ENCODE measurements around the gene ZGPAT. TPM values are rescaled to one million over a fixed set of nuclear protein-coding genes. Genes with fewer than 3 reads are reported as not detected.

Gene ZGPAT
- total and polyA plus RNA-seq, 12 donors: 4.4 to 120 (median 35.3) TPM

- no peak for DNase-seq
- H3K9me3 ChIP-seq (replicated peaks in 1 of 3): no peaks in the 10 kb centered on the region
- intact Hi-C loops (cut with DNase I): no loop called here
- no peaks in the 10 kb centered on the region for H3K27me3 ChIP-seq
- 61 to 73% (median 67%) methylated on average over 15 to 16 of the region's 16 CpGs for WGBS, 4 donors
- no peak for TF ChIP-seq CTCF (IDR thresholded peaks at IDR 0.05)
- no peak for TF ChIP-seq POLR2A (IDR thresholded peaks at IDR 0.05)
- no peaks in the 10 kb centered on the region for H3K4me1 ChIP-seq (replicated peaks in 1 of 2)
- H3K4me3 ChIP-seq: no peak overlapping the region
- no peak overlapping the region for H3K27ac ChIP-seq
- H3K36me3 ChIP-seq (replicated peaks in 1 of 2): peaks cover 0 to 30% of the 10 kb centered on the region in 2 donors
Measured at GRCh38 chr20:63765082-63765873, 57.4 kb downstream of the ZGPAT start.

GRCh38 chr20:63765902-63766301 lies 58.1 kb downstream of the ZGPAT start:
- Histone ChIP-seq H3K4me1 (replicated peaks in 1 of 2) (no peaks in the 10 kb centered on the region), H3K4me3 (no peak overlapping the region), H3K27me3 (no peaks in the 10 kb centered on the region), H3K9me3 (replicated peaks in 1 of 3) (no peaks in the 10 kb centered on the region), H3K27ac (no peak overlapping the region), H3K36me3 (replicated peaks in 1 of 2) (peaks cover 0 to 30% of the 10 kb centered on the region in 2 donors)
- DNase-seq: no peak
- TF ChIP-seq CTCF (IDR thresholded peaks at IDR 0.05) (no peak), POLR2A (IDR thresholded peaks at IDR 0.05) (no peak)
- 92 to 98% (median 93%) methylated on average over 7 of the region's 7 CpGs for WGBS, 4 donors
- intact Hi-C loops (cut with DNase I): no loop called here

- no peaks in the 10 kb centered on the region for H3K9me3 ChIP-seq (replicated peaks in 1 of 3)
- H3K36me3 ChIP-seq (replicated peaks in 1 of 2): peaks cover 0 to 30% of the 10 kb centered on the region in 2 donors
- H3K27me3 ChIP-seq: no peaks in the 10 kb centered on the region
- intact Hi-C loops (cut with DNase I): no loop called here
- 96 to 97% (median 97%) methylated on average over 23 to 38 of the region's 38 CpGs for WGBS, 4 donors
- no peak for DNase-seq
- no peak for TF ChIP-seq CTCF (IDR thresholded peaks at IDR 0.05)
- no peak for TF ChIP-seq POLR2A (IDR thresholded peaks at IDR 0.05)
- H3K27ac ChIP-seq: no peak overlapping the region
- H3K4me3 ChIP-seq: no peak overlapping the region
- no peaks in the 10 kb centered on the region for H3K4me1 ChIP-seq (replicated peaks in 1 of 2)
Measured at GRCh38 chr20:63766695-63767426, 59.0 kb downstream of the ZGPAT start.

GRCh38 chr20:63767456-63767855 lies 59.6 kb downstream of the ZGPAT start:
- TF ChIP-seq CTCF (IDR thresholded peaks at IDR 0.05) (no peak), POLR2A (IDR thresholded peaks at IDR 0.05) (no peak)
- intact Hi-C loops (cut with DNase I): no loop called here
- Histone ChIP-seq H3K4me1 (replicated peaks in 1 of 2) (peaks cover 0 to 4% of the 10 kb centered on the region in 2 donors), H3K4me3 (no peak overlapping the region), H3K27ac (no peak overlapping the region), H3K9me3 (replicated peaks in 1 of 3) (no peaks in the 10 kb centered on the region), H3K27me3 (no peaks in the 10 kb centered on the region), H3K36me3 (replicated peaks in 1 of 2) (peaks cover 0 to 30% of the 10 kb centered on the region in 2 donors)
- DNase-seq: no peak
- 77 to 92% (median 90%) methylated on average over 9 to 18 of the region's 18 CpGs for WGBS, 4 donors
